Measurements from ENCODE around the gene FAM117B. TPM values are rescaled to one million over a fixed set of nuclear protein-coding genes. Genes with fewer than 3 reads are reported as not detected.

Gene FAM117B
- total RNA-seq, 1 experiment from 2014 or later = 24.0 TPM

DNA sequence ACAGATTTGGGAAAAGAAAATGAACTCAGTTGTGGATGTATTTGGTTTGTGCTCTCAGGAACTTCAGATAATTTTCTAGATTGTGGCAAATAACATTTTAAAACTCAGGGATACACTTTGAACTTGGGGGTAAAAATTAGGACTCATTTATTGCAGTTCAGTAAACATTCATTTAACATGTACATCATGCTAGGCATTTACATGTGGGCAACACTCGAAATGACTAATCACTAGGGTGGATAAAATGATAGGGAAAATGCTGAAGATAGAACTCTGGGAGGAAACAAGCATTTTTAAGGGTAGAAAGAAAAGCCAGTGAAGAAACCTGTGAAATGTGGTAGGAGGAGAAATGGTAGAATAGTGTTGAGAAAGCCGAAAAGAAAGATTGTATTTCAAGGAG is 7.8 kb downstream of the FAM117B start:
- TF ChIP-seq, protein P1, sequence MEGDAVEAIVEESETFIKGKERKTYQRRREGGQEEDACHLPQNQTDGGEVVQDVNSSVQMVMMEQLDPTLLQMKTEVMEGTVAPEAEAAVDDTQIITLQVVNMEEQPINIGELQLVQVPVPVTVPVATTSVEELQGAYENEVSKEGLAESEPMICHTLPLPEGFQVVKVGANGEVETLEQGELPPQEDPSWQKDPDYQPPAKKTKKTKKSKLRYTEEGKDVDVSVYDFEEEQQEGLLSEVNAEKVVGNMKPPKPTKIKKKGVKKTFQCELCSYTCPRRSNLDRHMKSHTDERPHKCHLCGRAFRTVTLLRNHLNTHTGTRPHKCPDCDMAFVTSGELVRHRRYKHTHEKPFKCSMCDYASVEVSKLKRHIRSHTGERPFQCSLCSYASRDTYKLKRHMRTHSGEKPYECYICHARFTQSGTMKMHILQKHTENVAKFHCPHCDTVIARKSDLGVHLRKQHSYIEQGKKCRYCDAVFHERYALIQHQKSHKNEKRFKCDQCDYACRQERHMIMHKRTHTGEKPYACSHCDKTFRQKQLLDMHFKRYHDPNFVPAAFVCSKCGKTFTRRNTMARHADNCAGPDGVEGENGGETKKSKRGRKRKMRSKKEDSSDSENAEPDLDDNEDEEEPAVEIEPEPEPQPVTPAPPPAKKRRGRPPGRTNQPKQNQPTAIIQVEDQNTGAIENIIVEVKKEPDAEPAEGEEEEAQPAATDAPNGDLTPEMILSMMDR (conservative IDR thresholded peaks at IDR 0.05) = no peak
- no peaks in the 10 kb centered on the region for H3K9me3 Mint-ChIP-seq
- DNase-seq = no peak
- H3K27me3 Mint-ChIP-seq (ENCODE audit: low read depth) = no peaks in the 10 kb centered on the region
- Histone ChIP-seq H3K4me1 (ENCODE audit: insufficient read depth, low read length) (no peaks in the 10 kb centered on the region), H3K27ac (ENCODE audit: insufficient read length, low read depth, low read length) (no peak overlapping the region), H2BK20ac (ENCODE audit: low read depth, low read length, poor library complexity, severe bottlenecking) (no peak overlapping the region), H3K18ac (ENCODE audit: insufficient read length, low read depth, low read length) (no peak overlapping the region), H3K9ac (ENCODE audit: extremely low read depth, insufficient read length, low read length) (no peak overlapping the region), H3K23me2 (ENCODE audit: insufficient read length, low read depth, low read length, poor library complexity, severe bottlenecking) (no peaks in the 10 kb centered on the region), H3K9me3 (ENCODE audit: control insufficient read depth, low read depth, low read length) (no peaks in the 10 kb centered on the region), H3T11ph (ENCODE audit: low read length) (no peak overlapping the region), H2BK5ac (ENCODE audit: insufficient read length, low read length) (no peak overlapping the region), H3K56ac (ENCODE audit: insufficient read length, low read depth, low read length) (no peak overlapping the region), H4K5ac (ENCODE audit: insufficient read length, low read depth, low read length) (no peak overlapping the region), H4K20me1 (ENCODE audit: control insufficient read depth, insufficient read depth, insufficient read length) (no peaks in the 10 kb centered on the region), H2BK120ac (ENCODE audit: low read depth, low read length, poor library complexity, severe bottlenecking) (no peak overlapping the region), H2AK5ac (ENCODE audit: insufficient read length, low read length) (no peak overlapping the region), H4K8ac (replicated peaks; ENCODE audit: insufficient read length, low read depth, low read length) (no peak overlapping the region), H3K79me2 (ENCODE audit: insufficient read depth, low read length) (peaks cover 8% of the 10 kb centered on the region; the same call in 1 of the 2 replicates), H3K4me2 (ENCODE audit: insufficient read depth, insufficient read length, low read length) (no peak overlapping the region), H3K4ac (ENCODE audit: low read depth, low read length) (no peak overlapping the region), H3K23ac (ENCODE audit: insufficient read length, low read depth, low read length) (no peak overlapping the region), H3K14ac (ENCODE audit: insufficient read depth, low read length) (no peak overlapping the region), H3K79me1 (ENCODE audit: insufficient read depth, low read depth, low read length, poor library complexity, severe bottlenecking) (peaks cover 10% of the 10 kb centered on the region), H4K91ac (ENCODE audit: insufficient read length, low read depth, low read length) (no peak overlapping the region), H2AFZ (ENCODE audit: low read length) (no peak overlapping the region), H2BK12ac (ENCODE audit: insufficient read length, low read depth, low read length) (no peak overlapping the region), H2BK15ac (ENCODE audit: low read depth, low read length) (no peak overlapping the region), H3K27me3 (ENCODE audit: insufficient read depth, low read length) (no peaks in the 10 kb centered on the region)
- 0 out of 7 replicates have a peak, but pooled peaks cover 0 to under 1% (median 0%) of the 10 kb centered on the region in 3 experiments for H3K36me3 Mint-ChIP-seq (ENCODE audit: insufficient read depth in 1 of 3, low read depth in 3 of 3)
- WGBS (ENCODE audit: extremely low coverage, insufficient read length, low lambda C conversion rate) = 100% methylated on average over 1 of the region's 2 CpGs
- H3K4me1 Mint-ChIP-seq = peaks cover 9 to 12% of the 10 kb centered on the region in 2 experiments
- no peak overlapping the region for H3K27ac Mint-ChIP-seq
- no peak overlapping the region for H3K4me3 Mint-ChIP-seq

All from H9 (cell line).